SU-DHL-6 (cell line): ENCODE results near the gene FAAP24.
"Not testable (repeated sequence)": the region's sequence is repeated elsewhere in the genome, so short reads cannot be mapped to it uniquely, and the experiment has no call there.

Experiments used
- CTCF ChIP-seq: fragments of 200-600 bp; sonication (generic); IDR thresholded peaks from one replicate; pipeline ENCODE4 v1.5.1; 2017; ENCODE audit warnings: antibody characterized with exemption, mild to moderate bottlenecking, low read length, moderate library complexity; ENCODE audit not compliant: insufficient read depth, poor library complexity, severe bottlenecking
- EZH2phosphoT487 ChIP-seq: fragments of 200-600 bp; sonication (generic), shearing (Covaris generic); conservative IDR thresholded peaks from 2 replicates; pipeline ENCODE4 v1.6.1; 2018; ENCODE audit warnings: mild to moderate bottlenecking, antibody characterized with exemption, low read length, moderate library complexity, mixed read lengths

DNA sequence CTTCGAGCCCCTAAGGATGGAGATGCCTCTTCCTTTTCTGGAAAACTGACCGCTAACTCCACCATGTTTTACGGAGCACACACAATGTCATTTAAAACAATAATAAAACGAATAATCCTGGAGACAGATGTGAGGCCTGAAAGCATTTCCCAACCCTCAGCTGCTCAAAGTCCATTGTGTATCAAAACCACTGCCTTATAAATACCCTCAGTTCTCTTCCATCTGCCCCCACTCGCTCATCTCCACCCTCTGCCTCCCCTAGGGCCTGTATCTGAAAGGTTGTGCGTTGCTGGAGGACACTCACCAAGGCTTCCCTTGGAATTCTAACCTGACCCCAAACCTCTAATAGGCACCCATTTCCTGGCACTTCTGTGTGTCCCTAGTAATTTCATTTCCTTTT is 10.4 kb downstream of the FAAP24 start:
- TF ChIP-seq CTCF, EZH2phosphoT487: not testable (repeated sequence)
